Ovary (tissue), 3 donors: ENCODE measurements around the gene HAUS3.

Experiments
- POLR2A ChIP-seq: fragments of 450-650 bp; IDR thresholded peaks from one replicate; pipeline ENCODE4 v1.6.1; 2017; ENCODE audit warnings: antibody characterized with exemption, mild to moderate bottlenecking, moderate library complexity
- TF ChIP-seq, protein P1 (sequence below), 3 donors: fragments of 450-650 bp in 2 of 3; fragments of 200-600 bp in 1 of 3; IDR thresholded peaks; one replicate each; pipeline versions ENCODE4 v1.5.1 to v1.8.0; 2016 to 2022; ENCODE audit warnings: antibody characterized with exemption in 3 of 3, mild to moderate bottlenecking in 1 of 3
- donor health status: DM: no; HTN: no; CAD: no.

DNA sequence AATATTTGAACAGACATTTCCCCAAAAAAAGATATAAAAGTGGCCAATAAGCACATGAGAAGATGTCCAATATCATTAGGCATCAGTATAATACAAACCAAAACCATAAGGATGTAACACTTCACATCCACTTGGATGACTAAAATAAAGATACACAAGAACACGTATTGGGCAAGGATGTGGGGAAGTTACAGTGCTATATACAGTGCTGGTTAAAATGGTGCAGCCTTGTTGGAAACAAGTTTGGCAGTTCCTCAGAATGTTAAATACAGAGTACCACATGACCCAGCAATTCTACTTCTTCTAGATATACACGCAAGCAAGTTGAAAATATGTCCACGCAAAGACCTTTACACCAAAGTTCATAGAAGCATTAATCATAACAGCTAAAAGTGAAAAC lies 58.9 kb downstream of the HAUS3 start:
- TF ChIP-seq, protein P1, sequence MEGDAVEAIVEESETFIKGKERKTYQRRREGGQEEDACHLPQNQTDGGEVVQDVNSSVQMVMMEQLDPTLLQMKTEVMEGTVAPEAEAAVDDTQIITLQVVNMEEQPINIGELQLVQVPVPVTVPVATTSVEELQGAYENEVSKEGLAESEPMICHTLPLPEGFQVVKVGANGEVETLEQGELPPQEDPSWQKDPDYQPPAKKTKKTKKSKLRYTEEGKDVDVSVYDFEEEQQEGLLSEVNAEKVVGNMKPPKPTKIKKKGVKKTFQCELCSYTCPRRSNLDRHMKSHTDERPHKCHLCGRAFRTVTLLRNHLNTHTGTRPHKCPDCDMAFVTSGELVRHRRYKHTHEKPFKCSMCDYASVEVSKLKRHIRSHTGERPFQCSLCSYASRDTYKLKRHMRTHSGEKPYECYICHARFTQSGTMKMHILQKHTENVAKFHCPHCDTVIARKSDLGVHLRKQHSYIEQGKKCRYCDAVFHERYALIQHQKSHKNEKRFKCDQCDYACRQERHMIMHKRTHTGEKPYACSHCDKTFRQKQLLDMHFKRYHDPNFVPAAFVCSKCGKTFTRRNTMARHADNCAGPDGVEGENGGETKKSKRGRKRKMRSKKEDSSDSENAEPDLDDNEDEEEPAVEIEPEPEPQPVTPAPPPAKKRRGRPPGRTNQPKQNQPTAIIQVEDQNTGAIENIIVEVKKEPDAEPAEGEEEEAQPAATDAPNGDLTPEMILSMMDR (IDR thresholded peaks at IDR 0.05) = no peak
- TF ChIP-seq POLR2A = no peak
